ENCODE results near the gene CEACAM19. TPM values are rescaled to one million over a fixed set of nuclear protein-coding genes. Genes with fewer than 3 reads are reported as not detected.

CEACAM19 gene
- total RNA-seq, 4 donors from 2014 or later = 2.3 to 7.6 (median 4.6) TPM

DNA sequence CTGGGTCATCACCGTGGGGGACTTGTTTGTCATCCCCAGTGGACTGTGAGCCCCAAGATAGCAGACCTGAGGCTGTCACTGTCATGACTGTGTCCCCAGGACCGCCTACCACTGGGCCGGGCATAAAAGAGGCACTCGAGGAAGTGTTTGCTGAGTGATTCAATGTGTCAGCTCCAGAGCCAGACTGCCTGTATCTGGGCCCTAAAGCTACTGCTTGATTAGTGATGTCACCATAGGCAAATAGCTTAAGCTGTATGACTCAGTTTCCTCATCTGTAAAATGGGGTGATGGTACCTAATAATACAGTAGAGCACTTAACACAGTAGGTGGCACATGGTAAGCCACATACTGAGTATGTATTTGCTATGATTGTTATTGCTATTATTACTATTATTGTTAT lies 11.2 kb upstream of the CEACAM19 start:
- Histone ChIP-seq H3K4me1 (peaks cover 0 to 10% (median 4%) of the 10 kb centered on the region in 3 donors), H3K4me3 (no peak overlapping the region), H3K27ac (no peak overlapping the region), H3K36me3 (peaks cover 10 to 80% (median 31%) of the 10 kb centered on the region in 3 donors), H3K9me3 (no peaks in the 10 kb centered on the region), H3K27me3 (no peaks in the 10 kb centered on the region)
- 50% methylated on average over 1 of the region's 4 CpGs; no CpG with 5 or more reads in 1 of the 2 donors for WGBS, 2 donors
- intact Hi-C loops (cut with DNase I) = no loop called here
- TF ChIP-seq POLR2A (IDR thresholded peaks at IDR 0.05) (no peak), CTCF (IDR thresholded peaks at IDR 0.05) (no peak)
- no peak for DNase-seq

GRCh38 chr19:44661205-44661604 lies 10.1 kb upstream of the CEACAM19 start:
- Histone ChIP-seq H3K27me3 (no peaks in the 10 kb centered on the region), H3K27ac (no peak overlapping the region), H3K9me3 (no peaks in the 10 kb centered on the region), H3K4me3 (no peak overlapping the region), H3K36me3 (peaks cover 10 to 69% (median 31%) of the 10 kb centered on the region in 3 donors), H3K4me1 (peaks cover 0 to 16% (median 4%) of the 10 kb centered on the region in 3 donors)
- 75 to 92% methylated on average over 5 to 10 of the region's 11 CpGs for WGBS, 2 donors
- intact Hi-C loops (cut with DNase I) = no loop called here
- TF ChIP-seq POLR2A (IDR thresholded peaks at IDR 0.05) = no peak
- no peak for TF ChIP-seq CTCF (IDR thresholded peaks at IDR 0.05)
- DNase-seq = no peak

GRCh38 chr19:44661904-44662303 lies 9.4 kb upstream of the CEACAM19 start:
- intact Hi-C loops (cut with DNase I) = no loop called here
- H3K27me3 ChIP-seq = no peaks in the 10 kb centered on the region
- H3K9me3 ChIP-seq = no peaks in the 10 kb centered on the region
- no peak overlapping the region for H3K4me3 ChIP-seq
- 52 to 62% methylated on average over 5 of the region's 7 CpGs for WGBS, 2 donors
- TF ChIP-seq POLR2A (IDR thresholded peaks at IDR 0.05) (no peak), CTCF (IDR thresholded peaks at IDR 0.05) (no peak)
- H3K36me3 ChIP-seq = peaks cover 10 to 65% (median 31%) of the 10 kb centered on the region in 3 donors
- H3K27ac ChIP-seq = no peak overlapping the region
- peaks cover 0 to 23% (median 4%) of the 10 kb centered on the region in 3 donors for H3K4me1 ChIP-seq
- no peak for DNase-seq

DNA sequence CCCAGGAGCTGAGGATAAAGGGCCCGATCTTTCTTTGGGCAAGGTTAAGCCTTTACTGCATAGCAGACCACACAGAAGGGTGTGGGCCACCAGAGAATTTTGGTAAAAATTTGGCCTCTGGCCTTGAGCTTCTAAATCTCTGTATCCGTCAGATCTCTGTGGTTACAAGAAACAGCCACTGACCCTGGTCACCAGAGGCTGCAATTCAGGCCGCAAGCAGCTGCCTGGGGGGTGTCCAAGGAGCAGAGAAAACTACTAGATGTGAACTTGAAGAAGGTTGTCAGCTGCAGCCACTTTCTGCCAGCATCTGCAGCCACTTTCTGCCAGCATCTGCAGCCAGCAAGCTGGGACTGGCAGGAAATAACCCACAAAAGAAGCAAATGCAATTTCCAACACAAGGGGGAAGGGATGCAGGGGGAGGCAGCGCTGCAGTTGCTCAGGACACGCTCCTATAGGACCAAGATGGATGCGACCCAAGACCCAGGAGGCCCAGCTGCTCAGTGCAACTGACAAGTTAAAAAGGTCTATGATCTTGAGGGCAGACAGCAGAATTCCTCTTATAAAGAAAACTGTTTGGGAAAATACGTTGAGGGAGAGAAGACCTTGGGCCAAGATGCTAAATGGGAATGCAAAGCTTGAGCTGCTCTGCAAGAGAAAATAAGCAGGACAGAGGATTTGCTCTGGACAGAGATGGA lies 8.4 kb upstream of the CEACAM19 start:
- no peak overlapping the region for H3K4me3 ChIP-seq
- DNase-seq = no peak
- peaks cover 0 to 17% (median 0%) of the 10 kb centered on the region in 3 donors for H3K4me1 ChIP-seq
- TF ChIP-seq POLR2A (IDR thresholded peaks at IDR 0.05) = no peak
- no peak for TF ChIP-seq CTCF (IDR thresholded peaks at IDR 0.05)
- H3K9me3 ChIP-seq = no peaks in the 10 kb centered on the region
- WGBS, 2 donors = 59 to 83% methylated on average over 6 to 7 of the region's 7 CpGs
- intact Hi-C loops (cut with DNase I) = no loop called here
- no peaks in the 10 kb centered on the region for H3K27me3 ChIP-seq
- peaks cover 10 to 61% (median 28%) of the 10 kb centered on the region in 3 donors for H3K36me3 ChIP-seq
- no peak overlapping the region for H3K27ac ChIP-seq

DNA sequence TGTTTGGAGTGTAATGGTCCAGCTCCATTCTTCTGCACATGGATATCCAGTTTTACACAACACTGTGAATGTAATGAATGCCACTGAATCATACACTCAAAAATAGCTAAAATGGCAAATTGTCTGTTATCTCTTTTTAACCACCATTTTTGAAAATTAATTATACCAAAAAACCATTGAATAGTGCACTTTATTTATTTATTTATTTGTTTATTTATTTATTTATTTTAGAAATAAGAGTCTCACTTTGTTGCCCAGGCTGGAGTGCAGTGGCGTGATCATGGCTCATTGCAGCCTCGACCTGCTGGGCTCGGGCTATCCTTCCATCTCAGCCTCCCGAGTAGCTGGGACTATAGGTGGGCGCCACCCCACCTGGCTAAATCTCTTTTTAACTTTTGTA lies 7.3 kb upstream of the CEACAM19 start:
- peaks cover 0 to 17% (median 0%) of the 10 kb centered on the region in 3 donors for H3K4me1 ChIP-seq
- H3K36me3 ChIP-seq = peaks cover 10 to 49% (median 23%) of the 10 kb centered on the region in 3 donors
- no peaks in the 10 kb centered on the region for H3K9me3 ChIP-seq
- DNase-seq = no peak
- WGBS, 2 donors = 88 to 89% methylated on average over 5 of the region's 5 CpGs
- TF ChIP-seq POLR2A (IDR thresholded peaks at IDR 0.05) (no peak), CTCF (IDR thresholded peaks at IDR 0.05) (no peak)
- H3K27me3 ChIP-seq = no peaks in the 10 kb centered on the region
- no peak overlapping the region for H3K27ac ChIP-seq
- no peak overlapping the region for H3K4me3 ChIP-seq
- intact Hi-C loops (cut with DNase I) = no loop called here
